HG02763 (cell line): ENCODE results near the gene LFNG.

ENCODE experiments used
- ATAC-seq: cut with Tn5 transposase; IDR thresholded peaks from one replicate; pipeline ENCODE4 v1.9.1; 2021; ENCODE audit warnings: mild to moderate bottlenecking, moderate library complexity; ENCODE audit not compliant: unreplicated experiment

LFNG gene

DNA sequence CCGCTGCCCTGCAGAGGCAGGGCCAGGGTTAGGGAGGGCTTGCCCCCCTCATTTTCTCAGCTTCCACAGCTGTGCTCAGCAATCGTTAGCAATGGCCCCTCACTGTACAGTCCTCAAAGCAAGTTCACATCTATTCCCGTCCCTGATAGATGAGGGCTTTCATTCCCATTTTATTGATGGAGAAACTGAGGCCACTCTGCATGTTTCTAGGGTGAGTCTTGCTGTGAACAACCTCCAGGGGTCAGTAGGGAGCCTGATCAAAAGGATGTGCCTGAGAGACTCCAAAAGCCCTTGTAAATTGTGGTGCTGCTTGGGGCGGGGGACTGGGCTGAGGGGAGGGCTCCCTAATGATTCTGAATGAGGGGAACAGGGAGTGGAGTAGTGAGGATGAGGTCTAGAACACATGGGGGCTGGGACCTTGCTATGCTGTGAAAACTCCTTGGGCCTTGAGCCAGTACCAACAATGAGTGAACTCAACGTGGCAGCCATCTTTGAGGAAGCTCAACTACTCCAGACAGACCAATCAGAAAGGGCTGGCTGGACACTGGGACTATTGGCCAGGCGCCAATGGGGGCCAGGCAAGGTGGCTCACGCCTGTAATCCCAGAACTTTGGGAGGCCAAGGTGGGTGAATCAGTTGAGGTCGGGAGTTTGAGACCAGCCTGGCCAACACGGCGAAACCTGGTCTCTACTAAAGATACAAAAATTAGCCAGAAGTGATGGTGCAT is 36.7 kb upstream of the LFNG start:
- ATAC-seq = no peak

DNA sequence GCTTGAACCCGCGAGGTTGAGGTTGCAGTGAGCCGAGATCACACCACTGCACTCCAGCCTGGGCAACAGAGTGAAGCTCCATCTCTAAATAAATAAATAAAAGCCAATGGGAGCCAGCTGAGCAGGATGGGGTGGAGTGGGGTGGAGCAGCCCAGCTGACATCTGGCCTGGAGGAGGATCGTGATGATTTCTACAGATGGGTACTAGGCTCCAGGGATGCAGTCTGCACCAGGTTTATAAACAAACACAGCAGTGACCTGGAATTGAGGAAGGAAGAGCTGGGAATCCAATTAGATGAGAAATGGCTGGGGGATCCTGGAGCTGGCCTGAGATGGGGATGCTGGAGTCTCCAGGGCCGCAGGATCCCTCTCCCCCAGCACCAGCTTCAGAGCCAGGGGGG is 36.1 kb upstream of the LFNG start:
- no peak for ATAC-seq

DNA sequence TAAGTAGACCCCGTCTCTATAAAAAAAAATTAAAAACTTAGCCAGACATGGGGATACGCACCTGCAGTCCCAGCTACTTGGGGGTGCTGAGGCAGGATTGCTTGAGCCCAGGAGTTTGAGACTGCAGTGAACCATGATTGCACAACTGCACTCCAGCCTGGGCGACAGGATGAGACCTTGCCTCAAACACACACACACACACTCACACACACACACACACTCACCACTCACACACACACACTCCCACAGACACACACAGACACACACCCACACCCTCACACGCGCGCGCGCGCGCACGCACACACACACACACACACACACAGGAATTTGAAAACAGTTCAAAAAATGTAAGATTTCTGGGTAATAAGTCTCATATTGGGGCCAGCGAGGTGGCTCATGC is 34.7 kb upstream of the LFNG start:
- ATAC-seq = no peak

DNA sequence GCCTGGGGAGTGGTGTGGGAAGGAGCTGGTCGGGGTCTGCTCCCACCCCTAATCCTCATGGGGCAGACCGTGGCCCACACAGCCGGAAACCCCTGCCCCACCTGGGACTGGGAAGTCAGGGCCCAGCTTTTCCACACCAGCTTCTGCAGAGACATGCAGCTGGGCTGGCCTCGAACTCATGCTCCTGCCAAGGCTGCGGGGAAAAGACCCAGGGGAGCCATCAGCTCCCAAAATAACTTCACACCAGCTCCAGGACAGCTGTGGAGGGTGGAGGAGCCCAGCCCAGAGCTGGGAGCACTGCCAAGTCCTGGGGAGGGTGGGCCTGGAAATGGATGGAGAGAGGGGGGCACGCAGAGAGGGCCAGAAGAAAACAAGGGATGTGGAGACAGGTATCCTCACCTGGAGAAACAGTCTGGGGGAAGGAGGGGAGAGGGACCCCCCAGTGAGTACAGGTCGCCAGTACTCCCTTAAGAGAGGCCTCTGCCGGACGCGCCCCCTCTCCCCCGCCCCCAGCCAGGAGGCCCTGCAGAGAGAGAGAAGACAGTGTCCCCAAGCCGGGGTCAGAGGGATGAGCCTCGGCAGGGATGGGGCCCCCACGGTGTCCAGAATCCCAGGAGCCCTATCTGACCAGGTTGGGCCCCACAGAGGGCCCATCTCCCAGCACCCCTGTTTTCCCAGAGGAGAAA is 31.8 kb upstream of the LFNG start:
- ATAC-seq = no peak

DNA sequence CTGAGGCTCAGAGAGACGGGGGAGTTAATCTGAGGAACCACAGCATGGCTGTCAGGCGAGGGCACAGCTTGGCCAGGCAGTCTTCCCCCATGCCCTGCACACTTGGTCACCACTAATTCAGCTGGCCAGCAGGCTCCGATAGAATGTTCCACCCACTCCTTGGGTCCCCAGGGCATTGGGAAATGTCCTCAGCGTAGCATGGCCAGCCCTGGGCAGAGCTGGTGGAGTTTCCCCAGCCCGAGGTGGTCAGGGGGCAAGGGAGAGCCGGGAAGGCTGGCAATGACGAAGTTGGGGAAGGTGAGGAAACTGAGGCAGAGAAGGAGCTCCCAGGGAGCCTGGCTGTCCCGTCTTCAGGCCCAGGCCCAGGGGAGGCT is 31.3 kb upstream of the LFNG start:
- ATAC-seq = no peak

DNA sequence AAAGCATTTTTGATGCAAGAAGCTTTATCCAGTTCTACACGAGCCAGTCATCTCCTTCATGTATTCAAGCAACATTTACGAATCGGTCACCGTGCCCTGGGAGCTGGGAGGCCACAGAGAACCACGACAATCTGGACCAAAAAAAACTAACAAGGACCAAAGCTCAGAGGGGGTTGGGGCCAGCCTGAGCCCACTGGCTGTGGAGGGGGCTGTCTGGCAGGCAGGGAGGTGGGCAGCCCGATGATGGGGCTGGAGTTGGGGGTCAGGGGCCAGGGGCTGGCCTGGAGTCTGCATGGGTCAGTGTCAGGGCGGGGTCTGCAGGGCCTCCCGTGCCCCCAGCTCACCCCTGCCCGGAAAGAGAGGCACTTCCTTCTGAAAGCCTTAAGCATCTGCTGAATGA is 30.9 kb upstream of the LFNG start:
- ATAC-seq = no peak

DNA sequence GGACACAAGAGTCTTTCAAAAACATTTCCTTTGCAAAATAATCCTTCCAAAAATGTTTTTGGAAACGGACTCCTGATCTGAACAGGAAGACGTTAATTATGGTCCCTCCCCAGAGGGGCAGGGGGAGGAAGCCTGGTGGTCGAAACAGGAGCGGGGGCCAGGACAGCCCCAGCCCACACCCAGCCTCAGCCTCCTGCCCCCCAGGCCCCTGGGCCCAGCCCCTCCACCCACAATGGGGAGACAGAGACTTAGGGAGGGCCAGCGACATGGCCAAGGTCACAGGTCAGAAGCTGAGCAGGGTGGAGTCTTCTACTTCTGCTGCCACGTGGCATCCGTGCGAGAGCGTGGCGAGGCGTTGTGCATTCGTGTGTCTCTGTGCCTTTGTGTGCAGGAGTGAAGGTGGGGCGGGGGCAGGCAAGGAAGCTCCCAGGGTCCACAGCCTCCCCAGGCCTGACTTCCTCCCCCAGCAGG is 29.4 kb upstream of the LFNG start:
- no peak for ATAC-seq

DNA sequence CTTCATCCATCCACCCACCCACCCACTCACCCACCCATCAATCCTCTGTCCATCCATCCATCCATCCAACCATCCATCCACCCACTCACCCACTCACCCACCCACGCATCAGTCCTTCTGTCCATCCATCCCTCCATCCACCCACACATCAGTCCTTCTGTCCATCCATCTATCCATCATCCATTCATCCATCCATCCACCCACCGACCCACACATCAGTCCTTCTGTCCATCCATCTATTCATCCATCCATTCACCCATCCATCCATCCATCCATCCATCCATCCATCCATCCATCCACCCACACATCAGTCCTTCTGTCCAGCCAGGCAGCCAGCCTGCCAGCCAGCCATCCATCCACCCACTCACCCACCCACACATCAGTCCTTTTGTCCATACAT is 27.5 kb upstream of the LFNG start:
- ATAC-seq = no peak

DNA sequence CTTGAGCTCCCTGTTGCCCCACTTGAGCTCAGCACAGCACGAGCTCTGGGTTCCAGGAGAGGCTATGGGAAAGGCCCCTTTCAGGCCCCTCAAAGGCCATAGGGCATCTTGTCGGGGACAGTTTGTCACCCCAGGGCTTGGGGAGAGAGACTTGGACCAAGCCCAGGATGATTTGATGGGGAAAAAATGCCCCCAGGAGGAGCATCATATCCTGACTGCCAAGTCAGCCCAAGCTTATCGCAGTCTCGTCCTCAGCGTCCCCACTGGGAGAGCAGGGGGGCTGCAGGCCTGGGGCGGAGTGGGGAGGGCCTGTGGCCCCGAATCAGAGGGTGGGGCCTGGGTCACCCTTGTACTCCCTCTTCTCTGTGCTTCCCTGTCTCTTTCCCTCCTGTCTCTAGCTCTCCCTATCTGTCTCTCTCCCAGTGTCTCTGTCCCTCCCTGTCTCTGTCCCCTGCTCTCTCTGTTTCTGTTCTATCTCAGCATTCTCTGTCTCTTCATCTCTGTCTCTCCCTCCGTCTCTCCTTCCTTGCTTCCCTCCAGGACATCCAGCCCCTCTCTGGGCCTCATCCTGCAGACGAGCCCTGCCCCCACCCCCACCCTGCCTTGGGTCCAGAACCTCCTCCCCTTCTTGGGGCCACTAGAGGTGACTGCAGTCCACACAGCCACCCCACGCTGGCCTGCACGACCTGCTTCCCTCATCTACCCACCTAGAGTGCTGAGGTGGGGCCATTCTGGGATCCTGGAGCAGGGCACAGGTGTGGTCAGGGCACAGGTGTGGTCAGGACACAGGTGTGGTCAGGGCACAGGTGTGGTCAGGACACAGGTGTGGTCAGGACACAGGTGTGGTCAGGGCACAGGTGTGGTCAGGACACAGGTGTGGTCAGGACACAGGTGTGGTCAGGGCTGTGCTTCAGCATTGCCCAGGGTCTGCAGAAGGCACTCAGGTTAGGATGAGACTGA is 26.1 kb upstream of the LFNG start:
- ATAC-seq = no peak

DNA sequence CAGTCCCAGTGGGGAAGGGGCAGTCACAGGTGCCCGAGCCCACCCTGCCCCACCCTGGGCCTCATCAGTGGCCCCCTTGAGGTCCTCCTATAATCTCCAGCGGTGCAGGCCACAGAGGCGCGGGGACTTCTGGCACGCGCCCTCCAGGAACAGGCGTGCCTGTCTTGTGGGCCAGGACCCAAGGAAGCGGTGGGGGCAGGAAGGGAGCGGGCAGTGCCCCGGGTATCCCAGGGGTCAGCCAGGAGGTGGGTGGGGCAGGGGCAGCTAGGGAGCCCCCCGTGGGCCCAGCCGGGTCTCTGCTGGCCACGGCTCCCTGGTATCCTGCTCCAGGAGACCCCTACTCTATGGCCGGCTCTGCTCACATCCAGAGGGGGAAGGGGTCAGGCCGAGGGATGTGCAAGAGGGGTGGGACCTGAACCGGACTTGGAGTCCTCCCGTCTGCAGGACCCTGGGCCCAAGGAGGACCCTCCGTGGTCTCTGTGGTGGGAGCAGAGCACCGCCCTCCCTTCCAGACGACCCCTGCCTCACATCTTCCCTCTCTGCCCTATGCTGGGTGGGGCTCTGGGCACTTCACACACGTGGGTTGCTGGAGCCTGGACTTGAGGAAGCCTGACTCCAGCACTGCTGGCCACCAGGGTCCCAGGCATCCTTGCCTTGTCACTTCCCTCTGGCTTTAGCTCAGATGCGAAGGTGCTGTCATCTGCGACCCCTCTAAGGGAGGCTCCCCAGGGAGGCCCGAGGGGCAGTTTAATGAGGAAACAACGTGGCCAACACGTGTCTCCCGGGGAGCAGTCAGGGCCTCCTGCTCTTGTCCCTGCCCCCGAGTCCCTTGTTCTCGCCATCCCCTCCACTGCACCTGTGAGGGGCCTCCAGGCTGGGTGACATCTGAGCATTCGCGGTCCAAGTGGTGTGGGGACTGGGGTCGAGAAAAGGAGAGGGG is 25.1 kb upstream of the LFNG start:
- ATAC-seq = no peak

DNA sequence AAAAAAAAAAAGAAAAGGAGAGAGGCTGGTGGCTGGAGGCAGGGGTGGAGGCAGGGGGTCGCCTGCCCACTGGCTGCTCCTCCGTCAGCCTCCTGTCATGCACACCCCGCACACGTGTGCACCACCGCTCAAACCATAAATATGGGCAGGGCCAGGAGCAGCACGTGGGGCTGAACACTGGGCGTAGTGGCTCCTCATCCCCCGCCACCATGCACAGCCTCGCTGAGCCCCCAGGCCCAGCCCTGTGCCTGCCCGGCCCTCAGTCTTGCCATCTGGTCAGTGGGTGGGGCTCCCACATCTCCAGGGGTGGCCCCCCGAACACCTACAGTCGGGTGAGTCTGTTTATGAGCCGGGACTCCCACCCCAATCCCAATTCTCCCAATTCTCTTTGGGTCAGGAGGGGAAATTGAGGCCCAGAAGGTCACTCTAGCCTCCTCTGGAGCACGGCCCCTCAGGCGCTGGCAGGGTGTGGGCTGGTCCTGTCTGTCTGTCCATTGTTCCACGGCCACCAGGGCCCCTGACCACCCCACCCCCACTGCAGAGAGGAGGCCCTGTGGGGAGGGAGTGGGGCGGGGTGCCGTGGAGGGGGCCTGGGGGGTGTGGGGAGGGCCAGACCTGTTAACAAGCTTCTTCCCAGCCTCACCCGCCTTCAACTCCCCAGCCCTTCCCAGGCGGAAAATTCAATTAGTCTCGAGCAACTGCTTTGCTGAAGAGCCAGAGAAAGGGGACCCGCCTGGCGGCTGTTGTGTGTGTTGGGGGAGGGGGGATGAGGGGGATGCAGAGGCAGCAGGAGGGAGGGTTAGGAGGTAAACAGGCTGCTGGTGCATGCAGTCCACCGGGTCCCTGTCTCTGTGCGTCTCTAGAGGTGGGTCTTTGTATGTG is 23.9 kb upstream of the LFNG start:
- ATAC-seq = no peak

DNA sequence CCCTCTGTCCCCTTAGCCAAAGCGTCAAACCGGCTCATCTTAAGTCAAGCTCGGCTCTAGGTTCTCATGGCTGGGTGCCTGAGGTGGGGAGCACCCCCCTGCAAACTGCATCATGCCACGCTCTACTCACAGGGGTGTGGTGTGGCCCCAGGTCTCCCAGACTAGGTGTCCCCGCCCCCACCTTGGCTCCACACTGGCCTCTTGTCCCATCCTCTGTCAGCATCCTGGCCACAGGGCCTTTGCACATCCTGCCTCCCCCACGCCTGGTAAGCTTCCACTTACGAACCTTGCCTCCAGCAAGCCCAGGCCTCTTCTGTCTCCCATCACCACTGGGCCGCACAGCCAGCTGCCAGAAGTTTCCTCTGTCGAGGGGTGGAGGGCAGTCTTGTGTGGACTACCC is 23.2 kb upstream of the LFNG start:
- no peak for ATAC-seq

DNA sequence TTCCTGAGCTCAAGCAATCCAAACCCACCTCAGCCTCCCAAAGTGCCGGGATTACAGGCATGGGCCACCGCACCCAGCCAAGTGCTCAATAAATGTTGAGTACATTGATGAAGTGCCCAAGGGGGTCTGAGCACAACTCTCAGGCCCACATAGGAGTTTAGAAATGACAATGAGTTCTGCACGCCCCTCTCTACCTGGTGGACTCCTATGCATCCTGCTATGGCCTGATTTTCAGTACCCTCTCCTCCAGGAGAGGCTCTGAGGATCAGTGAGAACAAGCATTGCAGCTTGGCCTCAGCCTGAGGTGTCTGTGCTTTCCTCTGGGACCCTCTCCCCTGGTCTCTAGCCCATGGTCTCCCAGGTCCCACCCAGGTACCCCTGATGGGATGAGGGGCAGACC is 22.5 kb upstream of the LFNG start:
- no peak for ATAC-seq

DNA sequence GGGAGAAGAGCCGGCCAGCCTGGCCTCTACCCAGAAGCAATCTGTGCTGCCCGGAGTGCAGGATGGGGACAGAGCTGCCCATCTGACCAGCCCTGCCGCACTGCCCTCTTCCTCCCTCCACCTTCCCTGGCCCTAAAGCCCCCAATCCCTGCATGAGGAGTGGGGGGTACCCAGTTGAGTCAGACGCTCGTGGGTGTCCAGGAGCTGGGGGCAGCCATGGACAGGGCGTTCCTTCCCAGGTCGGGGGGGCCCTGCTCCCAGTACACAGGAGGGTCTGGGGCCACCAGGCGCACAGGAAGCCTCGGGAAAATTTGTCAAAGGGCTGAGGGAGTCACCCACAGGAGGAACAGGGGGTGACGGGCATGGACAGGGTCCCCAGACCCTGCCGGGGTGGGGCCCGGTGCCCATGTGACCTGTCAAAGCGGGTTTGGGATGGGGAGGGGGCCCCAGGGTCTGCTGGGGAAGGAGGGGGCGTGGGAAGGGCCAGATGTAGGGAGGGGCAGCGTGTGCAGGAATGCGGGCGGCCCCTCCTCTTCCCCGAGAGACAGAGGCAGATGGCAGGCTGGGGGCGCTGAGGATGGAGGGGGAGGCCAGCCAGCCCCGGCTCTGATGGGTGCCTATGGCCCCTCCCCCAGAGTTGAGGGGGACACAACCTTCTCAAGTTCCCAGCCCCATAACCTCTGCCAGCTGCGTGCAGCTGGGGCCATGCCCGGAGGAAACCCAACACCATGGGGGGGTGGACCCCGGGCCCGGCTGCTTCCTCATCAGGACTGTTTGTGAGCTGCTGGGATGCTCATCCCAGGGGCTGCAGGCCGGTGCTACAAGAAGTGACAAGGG is 21.9 kb upstream of the LFNG start:
- ATAC-seq = no peak

DNA sequence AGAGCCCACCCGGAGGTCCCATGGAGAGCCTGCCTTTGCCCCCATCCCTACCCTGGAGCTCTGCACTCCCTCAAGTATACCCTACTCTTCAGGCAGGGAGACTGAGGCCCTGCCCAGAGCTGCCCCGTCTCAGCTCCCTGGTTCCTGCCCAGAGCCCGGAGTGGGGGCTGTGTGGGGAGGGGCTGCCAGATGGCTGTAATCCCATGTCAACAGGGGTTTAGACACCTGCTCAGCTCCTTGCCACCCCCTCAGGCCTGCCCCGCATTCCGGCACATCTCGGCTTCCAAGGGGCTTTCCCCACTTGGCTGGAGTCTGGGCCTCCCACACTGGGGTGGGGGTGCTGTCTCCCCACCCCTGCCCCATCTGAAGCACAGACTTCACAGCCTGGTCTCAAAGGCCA is 20.9 kb upstream of the LFNG start:
- no peak for ATAC-seq

DNA sequence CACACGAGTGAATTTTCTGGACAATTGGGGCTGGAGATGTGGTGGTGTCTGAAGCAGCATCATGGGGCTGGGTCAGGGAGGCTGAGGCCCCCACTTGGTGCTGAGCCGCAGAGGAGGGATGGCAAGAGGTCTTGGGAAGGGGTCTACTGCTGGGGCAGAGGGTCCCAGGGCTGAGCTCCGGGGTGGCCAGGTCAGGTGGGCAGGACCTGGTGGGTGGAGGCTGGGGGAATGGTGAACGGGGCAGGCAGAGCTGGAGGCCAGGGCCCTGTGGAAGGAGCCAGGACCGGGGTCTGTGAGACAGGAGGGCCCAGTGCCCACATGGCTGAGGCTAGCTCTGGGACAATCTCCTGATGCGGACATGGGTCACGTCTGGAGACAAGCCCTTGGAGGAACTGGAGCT is 20.4 kb upstream of the LFNG start:
- no peak for ATAC-seq

DNA sequence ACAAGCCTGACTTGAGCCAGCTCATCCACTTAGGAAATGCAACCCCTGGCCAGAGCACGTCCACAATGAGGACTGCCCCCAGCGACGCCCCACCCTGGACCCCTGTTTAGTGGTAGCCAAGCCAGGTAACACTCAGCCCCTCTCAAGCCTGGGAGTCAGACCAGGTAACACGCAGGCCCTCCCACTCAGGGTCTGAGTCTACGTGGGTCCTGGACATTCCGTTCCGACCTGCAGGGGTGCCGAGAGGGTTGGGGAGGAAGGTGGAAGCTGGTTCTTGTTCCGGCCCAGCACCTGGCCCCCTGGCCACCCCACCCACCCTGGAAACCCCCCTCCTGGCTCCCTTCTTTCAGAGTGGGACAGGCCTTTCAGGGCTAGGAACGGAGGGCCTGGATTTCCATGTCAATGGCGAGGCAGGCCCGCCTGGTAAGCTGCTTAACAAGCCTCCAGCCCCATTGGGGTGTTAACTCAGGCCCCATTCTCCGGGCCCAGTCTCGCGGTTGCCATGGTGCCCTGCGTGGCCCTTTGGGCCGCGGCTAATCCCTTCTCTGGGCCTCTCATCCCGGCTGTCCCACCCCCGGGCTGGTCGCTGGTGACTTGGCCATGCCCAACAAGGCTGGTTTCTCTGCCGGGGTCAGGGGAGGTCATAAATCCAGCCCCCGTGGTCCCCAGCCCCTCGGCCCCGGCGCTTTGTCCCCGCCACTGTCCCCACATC is 19.7 kb upstream of the LFNG start:
- ATAC-seq = no peak

DNA sequence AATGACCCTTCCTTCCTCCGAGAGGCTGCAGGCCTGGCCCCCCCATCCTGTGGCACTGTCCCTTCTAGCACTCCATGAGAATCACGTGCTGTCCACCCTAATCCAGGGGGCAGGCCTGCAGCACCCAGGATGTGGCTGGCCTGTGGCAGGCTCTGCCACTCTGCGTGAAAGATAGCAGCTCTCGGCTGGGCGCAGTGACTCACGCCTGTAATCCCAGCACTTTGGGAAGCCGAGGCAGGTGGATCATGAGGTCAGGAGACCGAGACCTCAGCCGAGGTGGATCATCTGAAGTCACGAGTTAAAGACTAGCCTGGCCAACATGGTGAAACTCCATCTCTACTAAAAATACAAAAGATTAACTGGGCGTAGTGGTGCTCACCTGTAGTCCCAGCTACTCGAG is 18.9 kb upstream of the LFNG start:
- no peak for ATAC-seq
